ENCODE data around the gene MBNL2. TPM values are rescaled to one million over a fixed set of nuclear protein-coding genes. Genes with fewer than 3 reads are reported as not detected.

Gene MBNL2
- total RNA-seq, 1 donor from 2014 or later, result 15.1 TPM

GRCh38 chr13:97319113-97319720, 97.1 kb downstream of the MBNL2 start:
- intact Hi-C loops (cut with micrococcal nuclease), result no loop called here

DNA sequence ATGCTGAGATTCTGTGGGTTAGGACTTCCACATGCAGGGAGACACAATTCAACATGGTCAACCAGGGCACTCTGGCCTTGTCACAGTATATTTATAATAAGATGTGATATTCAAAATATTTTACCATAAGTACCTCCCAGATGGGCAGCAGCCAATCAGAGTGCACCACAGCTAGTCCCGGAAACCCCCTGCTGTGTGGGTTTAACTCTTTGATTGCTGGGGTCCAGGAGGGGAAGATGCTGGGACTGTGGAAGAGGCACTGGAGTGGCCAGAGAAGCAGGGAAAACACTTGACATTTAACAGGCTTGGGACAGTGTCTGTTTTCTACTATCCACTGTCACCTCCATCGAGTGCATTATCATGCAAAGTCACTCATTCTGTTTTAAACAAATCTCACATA, 99.0 kb downstream of the MBNL2 start:
- intact Hi-C loops (cut with micrococcal nuclease), result no loop called here

GRCh38 chr13:97321616-97322321, 99.6 kb downstream of the MBNL2 start:
- intact Hi-C loops (cut with micrococcal nuclease), result no loop called here

DNA sequence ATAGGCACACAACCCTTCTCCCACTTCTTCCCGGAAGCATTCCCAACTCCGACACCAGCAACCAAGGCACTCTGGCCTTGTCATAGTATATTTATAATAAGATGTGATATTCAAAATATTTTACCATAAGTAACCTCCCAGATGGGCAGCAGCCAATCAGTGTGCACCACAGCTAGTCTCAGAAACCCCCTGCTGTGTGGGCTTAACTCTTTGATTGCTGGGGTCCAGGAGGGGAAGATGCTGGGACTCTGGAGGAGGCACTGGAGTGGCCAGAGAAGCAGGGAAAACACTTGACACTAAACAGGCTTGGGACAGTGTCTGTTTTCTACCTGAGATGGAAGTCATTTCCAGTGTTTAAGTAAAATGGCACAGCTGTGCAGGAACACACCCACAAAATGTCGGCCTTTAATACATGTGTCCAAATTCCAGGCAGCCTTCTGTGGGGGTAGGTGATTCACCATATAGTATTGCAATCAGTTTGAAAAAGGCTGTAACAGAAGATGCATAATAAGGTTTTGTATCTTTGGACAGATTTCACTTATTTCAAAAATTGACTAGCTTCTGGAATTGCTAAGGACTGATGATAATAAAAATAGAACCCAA, 100.7 kb downstream of the MBNL2 start:
- intact Hi-C loops (cut with micrococcal nuclease), result no loop called here

- intact Hi-C loops (cut with micrococcal nuclease), result no loop called here
Observed at GRCh38 chr13:97324115-97324514, 102.0 kb downstream of the MBNL2 start.

DNA sequence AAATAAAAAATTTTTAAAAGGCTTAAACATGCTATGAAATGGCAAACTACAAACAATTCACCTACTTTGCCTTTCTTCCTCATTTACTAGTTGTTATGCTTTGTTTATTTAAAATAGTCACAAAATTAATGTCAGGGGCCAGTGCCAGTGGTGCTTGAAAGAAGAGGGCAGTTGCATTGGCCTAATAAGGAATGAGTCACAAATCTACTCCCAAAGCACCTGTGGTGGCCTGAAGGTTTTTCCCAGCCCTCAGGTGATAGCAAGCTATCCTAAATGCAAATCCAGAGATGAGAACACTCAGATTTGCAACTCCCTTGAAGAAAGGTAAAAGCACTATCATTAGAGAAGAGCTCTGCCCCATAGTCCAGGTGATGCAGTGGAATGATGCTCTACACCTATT, 103.6 kb downstream of the MBNL2 start:
- intact Hi-C loops (cut with micrococcal nuclease), result no loop called here

- intact Hi-C loops (cut with micrococcal nuclease), result no loop called here
Observed at GRCh38 chr13:97327086-97327485, 105.0 kb downstream of the MBNL2 start.

- intact Hi-C loops (cut with micrococcal nuclease), result no loop called here
Observed at GRCh38 chr13:97327506-97328221, 105.5 kb downstream of the MBNL2 start.

- intact Hi-C loops (cut with micrococcal nuclease), result no loop called here
Observed at GRCh38 chr13:97328222-97328790, 106.2 kb downstream of the MBNL2 start.

DNA sequence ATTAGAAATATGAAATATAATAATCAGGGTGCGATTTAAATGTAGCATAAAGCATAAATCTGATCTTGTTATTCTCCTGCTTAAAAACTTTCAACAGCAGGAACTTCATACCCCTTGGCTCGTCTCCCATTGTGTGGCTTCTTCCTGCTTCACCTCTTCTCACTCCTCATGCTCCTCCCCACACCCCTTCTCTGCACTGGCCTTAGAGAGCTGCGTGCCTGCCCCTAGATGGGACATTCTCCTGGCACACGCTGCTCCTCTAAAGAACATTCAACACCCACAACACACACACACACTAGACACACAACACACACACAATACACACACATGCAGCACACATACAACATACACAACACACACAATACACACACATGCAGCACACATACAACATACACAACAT, 107.2 kb downstream of the MBNL2 start:
- intact Hi-C loops (cut with micrococcal nuclease), result no loop called here

GRCh38 chr13:97330448-97330847, 108.3 kb downstream of the MBNL2 start:
- intact Hi-C loops (cut with micrococcal nuclease), result no loop called here

DNA sequence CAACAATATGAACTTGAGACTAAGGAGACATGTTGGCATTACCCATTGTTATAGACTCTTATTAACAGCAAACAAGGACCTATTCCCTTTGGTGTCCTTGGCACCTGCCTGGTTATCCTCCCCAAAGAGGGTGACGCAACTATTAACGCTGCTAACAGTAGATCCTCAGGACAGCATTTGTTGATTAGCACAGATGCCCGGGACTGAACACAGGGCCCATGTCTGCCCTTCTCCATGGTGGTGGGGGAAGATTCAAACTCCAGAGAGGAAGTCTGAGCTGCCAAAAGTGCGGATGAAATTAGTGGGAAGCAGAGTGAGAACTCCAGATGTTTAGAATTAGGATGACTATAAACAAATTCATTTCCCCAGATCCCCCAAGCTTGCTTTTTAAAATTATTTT, 110.6 kb downstream of the MBNL2 start:
- intact Hi-C loops (cut with micrococcal nuclease), result no loop called here

GRCh38 chr13:97333983-97334382, 111.8 kb downstream of the MBNL2 start:
- intact Hi-C loops (cut with micrococcal nuclease), result no loop called here

- intact Hi-C loops (cut with micrococcal nuclease), result no loop called here
Observed at GRCh38 chr13:97334690-97335089, 112.6 kb downstream of the MBNL2 start.

GRCh38 chr13:97335488-97336134, 113.5 kb downstream of the MBNL2 start:
- intact Hi-C loops (cut with micrococcal nuclease), result no loop called here

DNA sequence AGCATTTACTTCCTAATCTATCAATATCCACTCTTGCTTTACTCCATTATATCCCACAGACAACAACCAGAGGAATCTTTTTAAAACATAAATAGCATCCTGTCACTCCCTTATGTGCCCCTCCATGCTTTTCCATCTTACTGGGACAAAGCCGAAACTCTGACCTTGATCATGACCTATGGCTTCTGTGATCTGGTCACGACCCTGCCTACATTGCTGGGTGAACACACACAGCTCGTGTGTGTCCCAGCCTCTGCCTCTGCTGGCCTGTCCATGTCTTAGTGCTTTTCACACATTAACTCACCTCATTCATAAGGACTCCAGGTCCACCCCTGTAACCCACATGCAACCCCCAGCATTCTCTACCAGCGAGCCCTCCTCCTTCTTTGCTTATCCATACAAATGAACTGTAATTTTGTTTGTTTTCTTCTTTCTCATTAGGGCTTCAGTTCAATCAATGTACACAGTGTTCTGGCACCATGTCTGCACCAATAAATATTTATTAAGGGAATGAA, 115.9 kb downstream of the MBNL2 start:
- intact Hi-C loops (cut with micrococcal nuclease), result no loop called here

DNA sequence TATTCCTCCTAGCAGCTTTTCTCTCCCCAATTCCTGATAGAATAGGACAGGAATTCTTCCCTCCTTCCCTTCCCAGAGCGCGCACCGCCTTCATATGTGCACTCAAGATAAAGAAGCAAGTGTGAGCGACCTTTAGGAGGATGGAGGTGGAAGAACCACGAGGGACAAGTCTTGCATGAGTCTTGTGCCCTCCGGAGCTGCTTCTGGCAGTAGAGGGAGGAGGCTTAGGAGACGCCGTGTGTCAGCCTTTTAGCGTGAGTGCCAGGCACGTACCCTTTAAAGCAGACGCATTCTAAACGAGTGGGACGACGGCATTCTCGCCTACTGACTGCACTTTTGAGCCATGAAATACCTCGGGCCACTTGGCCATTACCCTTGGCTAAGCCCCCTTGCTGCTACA, 116.4 kb downstream of the MBNL2 start:
- intact Hi-C loops (cut with micrococcal nuclease), result no loop called here

DNA sequence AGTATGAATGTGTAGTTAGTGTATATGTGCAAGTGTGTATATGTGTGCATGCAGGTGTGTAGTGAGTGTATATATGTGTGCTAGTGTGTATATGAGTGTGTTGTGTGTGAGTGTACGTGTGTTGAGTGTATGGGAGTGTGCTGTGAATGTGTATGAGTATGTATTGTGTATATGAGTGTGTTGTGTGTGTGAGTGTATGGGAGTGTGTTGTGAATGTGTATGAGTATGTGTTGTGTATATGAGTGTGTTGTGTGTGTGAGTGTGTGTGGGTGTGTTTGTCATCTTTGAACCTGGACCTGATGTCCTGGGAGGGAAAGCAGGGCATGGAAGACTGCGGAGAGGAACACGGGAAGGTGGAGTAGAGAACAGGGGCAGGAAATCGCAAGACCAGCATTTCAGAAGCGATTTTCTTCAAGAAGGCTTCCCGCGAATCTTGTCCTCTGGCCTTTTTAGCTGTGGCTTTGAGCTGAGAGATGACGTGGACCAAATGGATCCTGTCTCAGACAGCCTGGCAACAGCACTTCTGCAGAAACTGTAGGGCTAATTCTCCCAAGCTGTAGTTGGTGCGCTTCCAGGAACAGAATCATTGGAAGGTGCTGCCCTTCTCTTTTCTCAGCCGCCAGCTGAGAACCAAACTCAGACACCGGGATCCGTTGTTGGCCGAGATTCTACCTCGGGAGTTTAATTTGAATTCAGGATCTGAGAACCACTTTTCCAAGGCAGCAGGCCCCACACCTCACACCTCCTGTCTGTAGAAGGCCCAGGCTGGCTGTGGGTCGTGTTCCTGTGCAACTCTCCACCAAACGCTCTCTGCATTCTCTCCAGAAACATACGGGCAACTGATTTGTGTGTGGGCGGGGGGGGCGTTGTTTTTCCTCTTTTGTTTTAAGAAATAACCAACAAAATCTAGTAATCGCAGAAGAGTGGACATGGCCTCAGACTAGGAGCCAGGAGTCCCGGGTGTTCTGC, 117.2 kb downstream of the MBNL2 start:
- intact Hi-C loops (cut with micrococcal nuclease), result no loop called here

- intact Hi-C loops (cut with micrococcal nuclease), result loop anchor here (5.0 kb wide), 2 partner anchors 118 to 323 kb away; partner anchors contain the start of gene MBNL2
Observed at GRCh38 chr13:97339988-97340749, 118.0 kb downstream of the MBNL2 start.
